ENCODE results near the gene ERH.
"Not testable (repeated sequence)": the region's sequence is repeated elsewhere in the genome, so short reads cannot be mapped to it uniquely, and the experiment has no call there.

ERH gene

GRCh38 chr14:69392481-69392880, 5.6 kb downstream of the ERH start:
- no peak for DNase-seq

- not testable (repeated sequence) for DNase-seq
These were observed 6.7 kb downstream of the ERH start for GRCh38 chr14:69391400-69391799.

- no peak for DNase-seq
These were observed 10.8 kb downstream of the ERH start for GRCh38 chr14:69387311-69387710.

- DNase-seq = no peak
These were observed 19.8 kb downstream of the ERH start for GRCh38 chr14:69378274-69378673.

- DNase-seq = peak; percentile 26
These were observed 21.7 kb downstream of the ERH start for GRCh38 chr14:69376439-69376838.

- no peak for DNase-seq
These were observed 22.4 kb downstream of the ERH start for GRCh38 chr14:69375722-69376121.

GRCh38 chr14:69375182-69375581, 22.9 kb downstream of the ERH start:
- no peak for DNase-seq

- no peak for DNase-seq
These were observed 23.9 kb downstream of the ERH start for GRCh38 chr14:69374235-69374634.

GRCh38 chr14:69373104-69373503, 25.0 kb downstream of the ERH start:
- DNase-seq = no peak

GRCh38 chr14:69372146-69372545, 26.0 kb downstream of the ERH start:
- DNase-seq = no peak

GRCh38 chr14:69370061-69370460, 28.0 kb downstream of the ERH start:
- no peak for DNase-seq

GRCh38 chr14:69368381-69368780, 29.7 kb downstream of the ERH start:
- no peak for DNase-seq

- DNase-seq = no peak
These were observed 31.3 kb downstream of the ERH start for GRCh38 chr14:69366761-69367160.

- no peak for DNase-seq
These were observed 32.0 kb downstream of the ERH start for GRCh38 chr14:69366069-69366468.

- no peak for DNase-seq
These were observed 33.7 kb downstream of the ERH start for GRCh38 chr14:69364378-69364777.

- no peak for DNase-seq
These were observed 34.1 kb downstream of the ERH start for GRCh38 chr14:69363964-69364363.

GRCh38 chr14:69363055-69363454, 35.0 kb downstream of the ERH start:
- DNase-seq = peak; percentile 28

- DNase-seq = no peak
These were observed 37.5 kb downstream of the ERH start for GRCh38 chr14:69360438-69361108.

- no peak for DNase-seq
These were observed 39.1 kb downstream of the ERH start for GRCh38 chr14:69358966-69359365.

GRCh38 chr14:69358233-69358963, 39.7 kb downstream of the ERH start:
- no peak for DNase-seq

- no peak for DNase-seq
These were observed 40.4 kb downstream of the ERH start for GRCh38 chr14:69357544-69358200.

- no peak for DNase-seq
These were observed 41.1 kb downstream of the ERH start for GRCh38 chr14:69356903-69357543.

GRCh38 chr14:69355607-69356281, 42.4 kb downstream of the ERH start:
- no peak for DNase-seq
